GM12872 (cell line): Measurements from ENCODE around the gene ZNF776.

Experiments
- TF ChIP-seq, protein P1 (sequence below): IDR thresholded peaks from 3 replicates; pipeline ENCODE4 v1.5.1; 2011; ENCODE audit warnings: low read depth, mild to moderate bottlenecking, low read length, moderate library complexity; ENCODE audit not compliant: insufficient read depth

The ZNF776 gene

DNA sequence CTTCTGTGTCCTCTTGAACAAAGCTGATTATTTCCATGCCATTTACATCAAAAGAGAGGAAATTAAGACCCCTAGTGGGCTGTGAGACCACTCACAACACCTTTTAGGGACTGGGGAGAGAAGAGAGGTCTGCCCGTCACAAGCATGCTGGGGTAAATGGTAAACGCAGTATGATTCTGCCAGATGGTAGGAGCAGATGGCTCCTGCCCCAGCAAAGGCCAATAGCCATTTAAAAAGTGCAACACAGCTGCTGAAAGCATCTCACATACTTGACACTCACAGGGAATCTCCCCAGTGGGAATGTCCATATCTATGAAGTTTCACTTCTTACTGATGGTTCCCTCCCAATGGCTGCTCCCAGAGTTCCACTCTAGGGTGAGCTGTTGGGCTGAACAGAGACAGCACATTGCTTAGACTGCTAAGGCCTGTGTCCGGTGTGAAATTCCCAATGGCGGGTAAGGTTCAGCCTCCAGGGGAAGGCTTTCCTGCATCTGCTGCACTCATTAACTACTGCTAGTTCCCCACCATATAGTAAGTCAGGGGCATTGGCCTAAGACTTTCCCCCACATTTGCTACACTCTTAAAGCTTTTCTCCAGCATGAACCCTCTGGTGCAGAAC is 26.6 kb upstream of the ZNF776 start:
- TF ChIP-seq, protein P1, sequence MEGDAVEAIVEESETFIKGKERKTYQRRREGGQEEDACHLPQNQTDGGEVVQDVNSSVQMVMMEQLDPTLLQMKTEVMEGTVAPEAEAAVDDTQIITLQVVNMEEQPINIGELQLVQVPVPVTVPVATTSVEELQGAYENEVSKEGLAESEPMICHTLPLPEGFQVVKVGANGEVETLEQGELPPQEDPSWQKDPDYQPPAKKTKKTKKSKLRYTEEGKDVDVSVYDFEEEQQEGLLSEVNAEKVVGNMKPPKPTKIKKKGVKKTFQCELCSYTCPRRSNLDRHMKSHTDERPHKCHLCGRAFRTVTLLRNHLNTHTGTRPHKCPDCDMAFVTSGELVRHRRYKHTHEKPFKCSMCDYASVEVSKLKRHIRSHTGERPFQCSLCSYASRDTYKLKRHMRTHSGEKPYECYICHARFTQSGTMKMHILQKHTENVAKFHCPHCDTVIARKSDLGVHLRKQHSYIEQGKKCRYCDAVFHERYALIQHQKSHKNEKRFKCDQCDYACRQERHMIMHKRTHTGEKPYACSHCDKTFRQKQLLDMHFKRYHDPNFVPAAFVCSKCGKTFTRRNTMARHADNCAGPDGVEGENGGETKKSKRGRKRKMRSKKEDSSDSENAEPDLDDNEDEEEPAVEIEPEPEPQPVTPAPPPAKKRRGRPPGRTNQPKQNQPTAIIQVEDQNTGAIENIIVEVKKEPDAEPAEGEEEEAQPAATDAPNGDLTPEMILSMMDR = no peak

DNA sequence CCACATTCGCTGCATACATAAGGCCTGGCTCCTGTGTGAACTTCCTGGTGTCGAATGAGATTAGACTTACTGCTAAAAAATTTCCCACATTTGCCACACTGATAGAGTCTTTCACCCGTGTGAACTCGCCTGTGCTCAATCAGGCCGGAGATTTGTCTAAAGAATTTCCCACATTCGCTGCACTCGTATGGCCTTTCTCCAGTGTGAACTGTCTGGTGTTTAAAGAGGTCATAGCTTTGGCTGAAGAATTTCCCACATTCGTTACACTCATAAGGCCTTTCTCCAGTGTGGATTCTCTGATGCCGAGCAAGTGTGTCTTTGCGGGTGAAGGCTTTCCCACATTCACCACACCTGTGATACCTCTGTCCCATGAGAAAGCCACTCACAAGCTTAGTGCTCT is 25.7 kb upstream of the ZNF776 start:
- TF ChIP-seq, protein P1 = no peak

DNA sequence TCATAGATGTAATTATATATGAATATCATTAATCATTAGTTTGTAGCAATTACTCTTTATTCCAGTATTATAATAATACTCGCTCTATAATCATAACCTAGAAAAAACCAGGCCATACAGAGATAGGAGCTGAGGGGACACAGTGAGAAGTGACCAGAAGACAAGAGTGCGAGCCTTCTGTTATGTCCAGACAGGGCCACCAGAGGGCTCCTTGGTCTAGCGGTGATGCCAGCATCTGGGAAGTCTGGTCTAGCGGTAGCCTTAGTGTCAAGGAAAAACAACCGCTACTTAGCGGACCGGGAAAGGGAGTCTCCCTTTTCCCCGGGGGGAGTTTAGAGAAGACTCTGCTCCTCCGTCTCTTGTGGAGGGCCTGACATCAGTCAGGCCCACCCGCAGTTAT is 8.3 kb upstream of the ZNF776 start:
- TF ChIP-seq, protein P1 = peak; percentile 36; the same call in 2 of the 3 replicates

DNA sequence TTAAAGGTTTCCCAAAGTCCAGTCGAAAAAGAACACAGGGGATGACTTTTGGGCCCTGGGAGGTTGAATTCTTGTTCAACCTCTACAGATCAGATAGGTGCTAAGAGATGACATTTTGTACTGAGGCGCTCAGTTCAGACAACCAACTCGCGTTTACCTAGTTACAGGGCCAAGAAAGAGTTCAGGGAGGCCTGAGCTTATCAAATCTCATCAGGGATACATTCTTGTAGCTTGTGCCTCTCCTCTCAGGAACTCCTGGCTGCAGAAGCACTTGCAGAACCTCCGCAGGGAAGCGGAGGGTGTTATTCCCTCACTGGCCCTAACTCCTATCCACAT is 825 bp downstream of the ZNF776 start:
- TF ChIP-seq, protein P1 = no peak

DNA sequence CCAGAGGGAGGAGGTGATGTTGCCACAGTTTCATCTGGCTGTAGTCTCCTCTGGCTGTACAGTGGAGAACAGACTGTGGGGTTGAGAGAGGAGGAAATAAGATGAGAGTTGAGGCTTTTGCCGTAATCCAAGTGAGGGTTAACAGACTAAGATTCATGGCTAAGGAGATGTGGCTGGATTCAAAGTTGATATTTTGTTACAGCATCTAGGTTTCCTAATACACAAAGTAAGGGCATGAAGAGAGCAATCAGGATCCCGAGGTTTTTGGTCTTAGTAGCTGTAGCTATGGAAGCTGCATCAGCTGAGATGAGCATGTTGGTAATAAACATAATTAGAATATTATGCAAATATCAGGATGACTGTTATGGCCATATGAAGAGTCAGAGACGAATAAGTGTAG is 1.4 kb downstream of the ZNF776 start:
- TF ChIP-seq, protein P1 = no peak

DNA sequence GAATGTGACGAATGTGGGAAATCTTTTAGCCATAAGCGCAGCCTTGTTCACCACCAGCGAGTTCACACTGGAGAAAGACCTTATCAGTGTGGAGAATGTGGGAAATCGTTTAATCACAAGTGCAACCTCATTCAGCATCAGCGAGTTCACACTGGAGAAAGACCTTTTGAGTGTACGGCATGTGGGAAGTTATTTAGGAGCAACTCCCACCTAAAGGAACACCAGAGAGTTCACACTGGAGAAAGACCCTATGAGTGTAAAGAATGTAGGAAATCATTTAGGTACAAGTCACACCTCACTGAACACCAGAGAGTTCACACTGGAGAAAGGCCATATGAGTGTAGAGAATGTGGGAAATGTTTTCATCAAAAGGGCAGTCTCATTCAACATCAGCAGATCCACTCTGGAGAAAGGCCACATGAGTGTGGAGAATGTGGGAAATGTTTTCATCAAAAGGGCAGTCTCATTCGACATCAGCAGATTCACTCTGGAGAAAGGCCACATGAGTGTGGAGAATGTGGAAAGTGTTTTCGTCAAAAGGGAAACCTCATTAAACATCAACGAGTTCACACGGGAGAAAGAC is 7.6 kb downstream of the ZNF776 start:
- TF ChIP-seq, protein P1 = no peak

DNA sequence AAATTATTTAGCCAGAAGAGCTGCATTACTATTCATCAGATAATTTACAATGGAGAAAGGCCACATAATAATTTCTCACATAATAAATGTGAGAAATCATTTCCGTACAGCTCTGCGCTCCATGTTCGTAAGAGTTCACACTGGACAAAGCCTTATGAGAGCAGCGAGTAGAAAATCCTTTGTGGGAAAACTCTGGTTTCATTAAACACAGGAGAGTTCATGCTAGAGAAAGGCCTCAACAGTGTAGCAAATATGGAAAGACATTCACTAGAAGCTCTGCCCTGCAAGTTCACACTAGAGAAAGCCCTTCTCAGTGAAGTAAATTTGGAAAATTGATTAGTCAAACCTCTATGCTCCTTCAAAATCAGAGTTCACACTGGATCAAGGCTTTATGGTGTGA is 8.4 kb downstream of the ZNF776 start:
- TF ChIP-seq, protein P1 = no peak

DNA sequence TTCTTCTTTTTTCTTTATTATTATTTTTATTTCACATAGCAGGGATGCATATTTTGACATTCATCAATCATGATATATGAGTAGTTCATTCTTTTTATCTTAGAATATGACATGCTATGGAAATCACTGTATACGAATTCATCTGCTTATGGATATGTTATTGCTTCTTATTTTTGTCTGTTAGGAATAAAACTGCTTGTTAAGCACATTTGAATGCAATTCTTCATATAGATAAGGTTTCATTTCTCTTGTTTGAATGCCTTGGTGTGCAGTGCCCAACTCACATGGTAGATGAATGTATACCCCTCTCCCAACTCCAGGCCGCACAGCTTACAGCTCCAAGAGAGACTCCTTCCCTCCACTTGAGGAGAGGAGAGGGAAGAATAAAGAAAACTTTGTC is 11.3 kb downstream of the ZNF776 start:
- TF ChIP-seq, protein P1 = no peak
